NCI-H1694 treated with DMSO at 0.1 percent for 48 hours (cell line): Measurements from ENCODE around the gene RTN1.

ENCODE experiments used
- DNase-seq: peaks from one replicate; lab custom pipeline; 2025; lab: John Stamatoyannopoulos, UW

The RTN1 gene

DNA sequence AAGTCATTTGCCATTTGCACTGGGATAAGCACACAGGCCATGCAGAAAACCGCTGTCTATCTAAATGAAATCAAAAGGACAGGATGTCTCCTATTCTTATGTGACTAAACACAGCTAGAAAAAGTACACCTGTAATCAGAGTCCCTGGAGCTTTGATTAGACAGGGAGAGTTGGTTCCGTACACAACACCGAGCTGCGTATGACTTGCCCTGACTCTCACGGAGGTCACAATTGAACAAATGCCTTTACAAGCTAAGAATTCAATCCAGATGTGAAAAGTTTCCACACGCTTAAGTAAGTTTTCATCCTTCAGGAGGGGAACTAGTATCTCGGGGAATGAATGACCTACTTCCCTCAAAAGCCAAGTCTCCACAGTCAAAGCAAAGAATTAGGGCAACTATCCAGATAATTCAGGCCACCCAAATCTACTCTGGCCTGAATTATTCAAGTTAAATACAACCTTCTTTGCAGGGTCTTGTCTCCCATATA, 67.5 kb downstream of the RTN1 start:
- DNase-seq = no peak

DNA sequence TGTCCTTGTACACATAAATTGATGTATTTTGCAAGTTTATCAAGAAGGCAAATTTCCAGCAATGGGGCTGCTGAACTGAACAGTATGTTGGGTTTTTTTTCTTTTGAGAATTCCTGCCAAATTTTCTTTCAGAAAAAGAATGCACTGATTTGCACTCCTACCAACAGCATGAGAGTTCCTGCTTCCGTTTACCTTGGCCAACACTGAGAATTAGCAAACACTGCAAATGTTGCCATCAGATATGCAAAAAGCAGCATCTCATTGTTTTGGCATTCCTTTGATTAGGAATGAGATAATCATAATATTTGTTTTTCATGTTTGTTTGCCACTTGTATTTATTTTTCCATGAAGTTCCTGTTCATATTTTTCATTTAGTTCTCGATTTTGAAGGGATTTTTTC, 82.4 kb downstream of the RTN1 start:
- DNase-seq = no peak

DNA sequence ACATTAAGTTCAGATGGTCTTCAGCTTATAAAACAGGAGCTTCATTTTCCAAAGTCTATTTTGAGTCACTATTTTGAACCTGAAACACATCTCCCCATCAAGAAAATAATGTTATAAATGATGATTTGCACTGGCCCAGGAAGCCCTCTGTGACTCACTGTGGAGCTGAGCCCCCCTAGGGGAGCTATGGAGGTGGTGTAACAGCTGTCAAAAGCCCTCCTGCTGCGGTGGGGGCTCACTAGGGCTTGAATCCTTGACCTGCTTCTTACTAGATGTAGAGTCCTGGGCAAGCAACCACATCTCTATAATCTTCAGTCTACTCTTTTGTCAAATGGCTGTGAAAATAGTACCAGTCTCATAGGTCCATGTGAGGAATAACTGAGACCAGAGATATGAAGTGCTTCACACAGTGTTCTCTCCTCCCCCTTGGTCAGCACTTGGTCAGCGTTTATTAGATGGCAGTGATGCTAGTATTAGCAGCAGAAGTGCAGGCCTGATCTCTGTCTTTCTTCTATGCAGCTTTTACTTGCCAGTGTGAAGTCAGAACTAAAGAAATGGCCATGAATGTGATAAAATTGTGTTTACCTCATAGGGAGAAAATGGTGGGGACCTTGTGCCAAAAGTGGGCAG, 83.4 kb downstream of the RTN1 start:
- DNase-seq = no peak

DNA sequence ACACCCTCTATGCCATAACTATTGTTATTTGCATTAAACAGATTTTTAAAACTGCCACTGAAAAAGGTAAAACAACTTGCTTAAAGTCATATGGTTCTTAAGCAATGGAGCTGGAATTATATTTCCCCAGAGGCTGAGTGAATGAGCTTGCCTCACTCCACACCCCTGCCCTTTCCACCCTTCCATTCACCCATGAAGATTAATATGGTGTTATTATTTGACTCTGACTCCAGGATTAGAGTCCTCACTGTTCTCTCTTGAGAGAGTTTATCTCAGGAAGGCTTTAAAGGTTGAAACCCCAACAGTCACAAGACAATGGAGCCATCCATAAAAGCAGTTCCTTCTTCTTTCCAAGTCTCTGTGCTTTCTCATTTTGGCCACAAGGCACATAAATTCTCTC, 84.9 kb downstream of the RTN1 start:
- DNase-seq = no peak

DNA sequence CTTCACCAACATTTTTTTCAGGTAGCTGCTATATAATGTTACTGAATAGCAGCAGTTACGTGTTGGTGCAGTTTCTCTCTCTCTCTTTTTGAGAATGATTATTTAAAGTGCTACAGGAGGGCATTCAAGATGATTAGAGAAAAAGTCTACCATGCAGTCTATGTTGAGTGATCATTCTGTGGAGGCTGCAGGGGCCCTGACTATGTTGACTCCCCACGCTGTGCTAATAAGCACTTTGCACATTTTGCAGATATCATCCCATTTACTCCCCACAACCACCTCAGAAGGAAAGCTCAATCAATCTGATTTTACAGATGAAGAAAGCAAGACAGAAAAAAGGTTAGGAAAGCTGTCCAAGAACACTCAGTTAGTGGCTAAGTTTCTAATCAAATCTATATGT, 87.8 kb downstream of the RTN1 start:
- no peak for DNase-seq

DNA sequence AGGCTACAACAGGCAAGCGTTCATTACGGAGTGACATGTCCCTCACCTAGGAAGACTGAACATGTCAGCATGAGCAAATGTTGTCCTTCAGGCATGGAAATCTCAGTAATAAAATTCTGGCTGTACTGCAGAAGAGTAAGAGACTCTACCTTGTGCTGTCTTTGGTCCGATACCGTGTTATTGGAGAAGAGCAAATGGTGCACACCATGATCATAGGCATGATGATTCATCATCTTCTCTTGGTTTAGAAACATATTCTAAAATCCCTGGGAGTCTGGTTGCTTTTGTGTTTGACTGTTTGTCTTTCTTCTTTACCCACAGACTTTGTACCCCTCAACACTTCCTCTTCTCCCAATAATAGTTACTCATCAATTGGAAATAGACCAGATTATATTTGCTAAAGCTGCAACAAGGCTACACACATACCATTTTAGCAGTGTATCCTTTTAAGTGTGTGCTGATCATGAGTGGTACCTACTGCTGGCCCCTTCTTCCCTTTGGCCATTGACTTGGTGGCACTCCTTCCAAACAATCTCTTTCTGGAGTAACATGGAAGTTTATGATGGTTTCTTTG, 93.5 kb downstream of the RTN1 start:
- DNase-seq = no peak

DNA sequence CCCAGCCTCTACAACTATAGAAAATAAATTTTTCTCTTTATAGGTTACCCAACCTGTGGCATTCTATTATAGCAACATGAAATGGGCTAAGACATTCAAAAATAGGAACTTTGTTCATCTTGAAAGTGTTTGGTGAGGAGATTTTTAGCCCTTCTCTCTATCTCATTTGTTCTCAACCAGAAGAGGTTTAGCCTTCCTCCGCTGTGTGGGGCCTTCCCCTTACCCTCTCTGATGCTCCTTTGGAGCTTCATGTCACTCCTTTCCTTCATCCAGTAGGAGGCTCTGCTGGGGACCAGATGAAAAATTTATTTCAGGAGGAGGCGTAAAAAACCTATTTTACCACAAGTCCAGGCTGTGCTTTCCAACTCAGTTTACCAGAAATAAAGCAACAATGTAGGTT, 94.1 kb downstream of the RTN1 start:
- DNase-seq = no peak

DNA sequence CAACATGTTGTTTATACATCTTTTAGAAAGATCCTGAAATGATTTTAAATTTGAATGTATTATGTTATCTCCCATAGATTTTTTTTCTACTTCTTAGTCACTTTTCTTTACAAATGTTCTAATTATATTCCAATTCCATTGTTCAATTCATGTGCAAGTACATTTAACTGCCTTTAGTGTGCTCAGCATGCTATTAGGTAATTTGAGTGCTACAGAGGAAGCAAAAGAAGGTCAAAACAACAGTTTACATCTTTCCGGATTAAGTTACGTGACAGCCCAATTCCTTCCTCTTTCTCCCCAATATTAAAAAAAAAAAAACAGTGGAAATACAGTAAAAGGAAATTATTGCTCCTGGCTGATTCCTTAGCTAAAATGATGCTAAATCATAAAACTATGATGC, 98.3 kb downstream of the RTN1 start:
- DNase-seq = no peak

DNA sequence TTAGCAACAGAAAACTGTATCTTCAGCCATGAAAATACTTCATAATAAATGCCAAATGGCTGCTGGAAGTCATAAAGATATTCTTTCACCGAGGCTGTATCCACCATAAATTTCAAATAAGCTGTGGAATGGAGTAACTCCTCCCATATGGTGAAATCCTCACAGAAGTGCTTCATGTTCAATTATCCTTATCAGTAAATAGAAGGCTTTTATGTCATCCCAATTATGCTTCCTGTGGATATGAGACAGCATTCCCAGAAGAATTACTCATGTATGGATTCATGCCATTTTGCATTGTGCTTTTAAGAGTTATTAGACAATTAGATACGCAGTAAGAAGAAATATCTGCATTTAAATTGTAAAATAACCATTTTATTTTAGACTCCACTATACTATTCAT, 99.0 kb downstream of the RTN1 start:
- DNase-seq = no peak

DNA sequence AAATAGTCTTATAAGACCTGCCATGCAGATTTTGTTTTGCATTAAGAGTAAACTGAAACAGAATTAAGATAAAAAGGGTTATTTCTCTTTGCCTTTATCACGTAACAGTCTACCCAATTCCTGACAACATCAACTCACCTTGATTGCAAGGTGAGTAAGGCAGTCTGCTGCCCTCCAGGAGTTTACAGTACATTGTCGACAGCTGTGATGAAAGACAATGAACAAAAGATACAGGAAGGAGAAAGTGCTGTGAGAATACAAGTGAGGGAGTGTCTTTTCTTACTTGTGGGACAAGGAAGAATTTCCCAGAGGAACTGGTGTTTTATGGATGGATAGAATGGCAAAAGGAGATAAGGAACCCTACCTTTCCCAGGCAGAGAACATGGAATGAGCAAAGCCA, 101.0 kb downstream of the RTN1 start:
- no peak for DNase-seq

DNA sequence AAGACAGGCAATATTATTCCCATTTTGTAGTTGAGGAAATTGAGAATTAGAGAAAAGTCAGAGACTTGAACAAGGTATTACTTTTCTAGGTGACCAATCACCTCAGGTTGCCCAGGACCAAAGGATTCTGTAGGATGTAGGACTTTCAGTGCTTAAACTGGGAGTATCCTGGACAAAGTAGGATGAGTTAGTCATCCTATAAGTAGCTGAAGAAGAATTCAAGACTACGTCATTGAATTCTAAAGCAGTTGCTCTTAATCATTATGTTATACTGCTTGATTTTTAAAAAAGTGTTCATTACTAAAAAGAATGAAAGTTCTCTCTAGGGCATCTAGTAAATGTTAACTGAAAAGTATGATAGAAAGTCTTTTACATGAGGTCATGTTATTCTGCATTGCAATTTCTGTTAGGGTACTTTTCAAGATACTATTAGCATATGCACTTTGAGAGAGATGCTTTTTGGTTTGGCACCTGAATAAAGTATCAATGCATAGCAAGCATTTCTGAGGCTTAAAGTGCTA, 101.7 kb downstream of the RTN1 start:
- DNase-seq = no peak

DNA sequence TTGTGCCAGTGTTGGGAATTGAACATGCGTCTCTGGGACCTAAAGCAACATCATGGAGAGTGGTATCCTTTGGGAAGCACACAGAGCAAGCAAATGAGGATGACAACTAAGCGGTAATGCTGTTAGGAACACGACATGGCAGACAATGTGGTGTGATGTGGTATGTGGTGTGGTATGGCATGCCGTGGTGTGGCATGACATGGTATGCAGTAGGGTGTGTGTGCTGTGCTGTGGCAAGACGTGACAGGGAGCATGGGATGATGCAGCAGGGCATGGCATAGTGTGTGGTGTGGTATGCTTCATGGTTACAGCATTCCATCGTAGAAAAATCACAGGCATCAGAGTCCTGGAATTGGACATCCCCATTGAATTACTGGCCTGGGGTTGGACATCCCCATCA, 108.7 kb downstream of the RTN1 start:
- DNase-seq = no peak

DNA sequence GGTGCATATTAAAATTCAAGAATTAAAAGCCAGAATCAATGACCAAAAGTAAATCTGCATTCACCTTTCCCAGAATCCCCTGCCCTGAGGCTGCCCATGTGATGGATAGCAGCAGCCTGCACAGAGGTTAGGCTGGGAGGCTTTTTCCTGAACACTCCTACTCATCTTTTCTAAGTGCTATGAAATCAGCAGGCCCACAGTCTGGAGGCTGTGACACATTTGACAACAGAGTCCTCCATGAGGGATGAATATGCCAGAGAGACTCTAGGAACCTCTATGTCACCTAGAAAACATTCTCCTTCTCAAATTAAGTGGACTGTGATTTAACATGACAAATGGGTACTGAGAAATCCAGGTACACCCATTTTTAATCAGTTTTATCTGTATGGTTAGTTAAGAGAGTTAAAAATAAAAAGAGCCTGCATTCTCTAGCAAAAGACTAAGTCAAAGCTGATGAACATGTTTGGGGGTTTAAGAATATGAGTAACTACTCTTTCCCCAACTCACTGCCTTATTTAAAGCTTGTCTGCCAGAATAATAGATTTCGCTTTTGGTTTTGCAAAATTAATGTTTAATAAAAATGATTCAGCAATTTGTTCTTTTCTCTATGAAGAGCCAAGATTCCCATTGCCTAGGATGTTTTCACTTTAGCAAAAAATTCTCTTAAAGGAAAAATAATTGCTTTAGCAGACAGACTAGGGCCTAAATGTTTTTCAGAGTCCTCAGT, 115.0 kb downstream of the RTN1 start:
- DNase-seq = no peak

DNA sequence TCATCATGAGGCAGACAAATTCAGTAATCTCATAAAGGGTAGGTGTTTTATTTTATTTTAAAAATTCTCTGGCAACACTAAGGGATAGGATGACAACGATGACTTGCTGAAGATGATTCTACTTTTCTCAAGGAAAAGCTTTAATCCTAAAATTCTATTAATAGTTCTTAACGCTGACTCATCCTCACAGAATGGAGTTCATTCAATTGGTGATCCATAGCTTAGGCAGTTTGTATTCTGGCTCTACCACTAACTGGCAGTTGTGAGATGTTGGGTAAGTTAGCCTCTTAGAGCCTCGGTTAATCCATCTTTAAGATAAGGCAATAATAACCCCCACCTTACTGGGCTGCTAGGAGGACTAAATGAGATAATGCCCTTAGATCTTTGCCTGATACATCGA, 116.3 kb downstream of the RTN1 start:
- no peak for DNase-seq

DNA sequence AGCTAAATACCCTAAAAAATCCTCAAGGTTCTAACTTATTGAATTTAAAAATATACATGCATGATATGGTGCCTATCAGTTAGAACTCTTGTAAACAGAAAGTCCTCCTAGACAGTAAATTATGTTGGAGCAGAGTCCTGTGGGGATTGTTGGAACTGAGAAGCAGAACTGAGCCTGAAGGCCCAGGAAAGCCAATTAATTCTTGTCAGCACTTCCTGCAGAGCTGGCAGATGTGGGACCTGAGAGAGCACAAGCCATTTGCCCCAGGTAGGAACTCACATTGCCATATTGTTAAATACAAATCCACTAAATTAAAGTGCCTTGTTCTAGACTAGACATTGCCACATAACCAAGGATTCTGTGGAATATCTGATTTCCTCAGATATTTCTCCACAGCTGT, 117.1 kb downstream of the RTN1 start:
- no peak for DNase-seq

DNA sequence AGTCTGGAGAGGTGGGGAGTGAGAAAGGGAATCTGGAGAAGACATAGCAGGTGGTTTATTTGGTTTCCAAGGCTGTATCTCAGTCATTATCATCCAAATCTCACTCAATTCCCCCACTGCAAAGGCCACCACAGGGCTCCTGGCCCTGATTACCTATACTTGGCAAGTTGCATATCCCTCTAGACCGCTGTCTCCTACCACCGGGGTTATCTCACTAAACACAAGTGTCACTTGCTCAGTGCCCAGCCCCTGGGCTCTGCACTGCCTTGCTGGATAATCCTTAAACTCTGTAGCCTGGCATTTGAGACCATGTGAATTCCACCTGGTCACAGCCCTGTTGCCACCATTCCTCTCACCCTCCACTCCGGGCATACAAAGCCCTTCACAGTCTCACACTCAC, 119.0 kb downstream of the RTN1 start:
- DNase-seq = no peak

DNA sequence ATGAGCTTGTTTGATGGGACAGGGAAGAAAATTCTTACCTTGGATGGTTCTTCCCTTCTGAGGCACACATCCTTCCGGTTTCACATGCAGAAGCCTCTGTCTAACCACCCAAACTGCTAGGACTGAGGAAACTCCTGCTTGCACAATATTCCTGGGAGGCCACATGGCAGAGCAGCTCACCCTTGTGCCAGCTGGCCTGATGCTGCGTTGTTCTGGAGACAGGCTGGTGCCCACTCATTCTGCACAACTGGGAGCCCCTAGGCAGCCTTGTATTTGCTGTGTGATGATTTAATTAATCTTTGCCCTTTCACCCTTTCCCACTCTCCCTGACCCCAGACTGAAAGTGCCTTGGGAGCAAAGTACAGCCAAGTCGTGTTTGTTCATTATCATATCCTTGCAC, 130.8 kb downstream of the RTN1 start:
- DNase-seq = no peak

DNA sequence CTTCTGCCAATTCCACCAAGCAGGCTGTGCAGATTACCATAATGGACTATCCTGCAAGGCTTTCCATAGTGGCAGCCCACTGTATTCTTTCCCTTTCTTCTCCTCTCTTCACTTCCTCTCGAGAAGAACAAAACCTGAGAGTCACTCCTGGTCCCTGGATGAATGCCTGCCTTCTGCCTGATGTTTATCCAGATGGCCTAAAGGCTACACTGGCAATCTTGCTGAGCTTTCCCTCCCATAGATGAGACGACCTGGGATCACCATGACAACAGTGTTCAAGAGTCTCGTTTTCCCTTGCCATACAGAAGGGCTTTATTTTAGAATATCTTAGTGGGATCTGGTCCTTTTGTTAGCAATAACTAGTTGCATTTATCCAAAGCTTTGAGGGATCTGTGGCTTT, 142.3 kb downstream of the RTN1 start:
- peak; percentile 91 for DNase-seq

DNA sequence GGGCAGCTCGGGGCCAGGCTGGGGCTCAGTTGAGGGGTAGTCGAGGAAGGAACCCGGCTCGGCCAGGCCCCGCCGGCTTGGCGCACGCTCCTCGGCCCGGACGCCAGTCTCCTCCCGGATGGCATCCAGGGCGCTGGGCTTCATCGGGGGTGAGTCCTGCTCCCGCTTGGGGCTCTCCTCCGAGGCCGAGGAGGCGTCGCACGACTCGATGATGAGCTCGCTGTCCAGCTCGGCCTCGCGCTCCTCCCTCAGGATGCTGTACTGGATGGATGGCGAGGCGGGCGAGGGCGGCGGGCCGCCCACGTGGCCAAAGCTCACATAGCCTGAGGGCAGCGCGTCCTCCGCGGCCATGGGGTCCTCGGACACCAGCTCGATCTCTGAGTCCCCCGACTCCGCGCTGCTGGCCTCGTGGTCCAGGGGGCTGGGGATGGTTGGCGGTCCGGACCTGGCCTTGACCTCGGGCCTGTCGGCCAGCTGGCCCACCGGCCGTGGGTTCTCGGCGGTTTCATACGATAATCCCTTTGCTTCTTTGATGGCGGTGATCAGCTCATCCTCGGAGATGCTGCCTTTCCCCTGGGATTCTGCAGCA, 143.4 kb downstream of the RTN1 start:
- DNase-seq = no peak

DNA sequence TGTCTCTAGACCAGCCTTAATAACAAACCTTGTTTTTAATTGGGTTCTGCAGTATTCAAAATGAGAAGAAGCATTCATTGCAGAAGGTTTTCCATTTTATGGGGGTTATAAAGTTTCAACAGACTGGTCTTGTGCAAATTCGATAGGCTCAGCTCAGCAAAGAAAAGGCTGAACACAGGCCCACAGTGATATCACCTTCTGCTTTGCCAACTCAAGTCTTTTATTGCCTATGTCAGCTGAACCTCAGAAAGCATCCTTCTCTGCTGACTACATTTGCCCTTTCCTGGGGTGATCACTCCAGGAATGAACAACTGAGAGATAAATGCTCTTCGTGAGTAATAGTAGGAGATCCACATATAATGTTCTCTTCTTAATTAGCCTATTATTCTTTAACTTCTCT, 159.5 kb downstream of the RTN1 start:
- DNase-seq = no peak

DNA sequence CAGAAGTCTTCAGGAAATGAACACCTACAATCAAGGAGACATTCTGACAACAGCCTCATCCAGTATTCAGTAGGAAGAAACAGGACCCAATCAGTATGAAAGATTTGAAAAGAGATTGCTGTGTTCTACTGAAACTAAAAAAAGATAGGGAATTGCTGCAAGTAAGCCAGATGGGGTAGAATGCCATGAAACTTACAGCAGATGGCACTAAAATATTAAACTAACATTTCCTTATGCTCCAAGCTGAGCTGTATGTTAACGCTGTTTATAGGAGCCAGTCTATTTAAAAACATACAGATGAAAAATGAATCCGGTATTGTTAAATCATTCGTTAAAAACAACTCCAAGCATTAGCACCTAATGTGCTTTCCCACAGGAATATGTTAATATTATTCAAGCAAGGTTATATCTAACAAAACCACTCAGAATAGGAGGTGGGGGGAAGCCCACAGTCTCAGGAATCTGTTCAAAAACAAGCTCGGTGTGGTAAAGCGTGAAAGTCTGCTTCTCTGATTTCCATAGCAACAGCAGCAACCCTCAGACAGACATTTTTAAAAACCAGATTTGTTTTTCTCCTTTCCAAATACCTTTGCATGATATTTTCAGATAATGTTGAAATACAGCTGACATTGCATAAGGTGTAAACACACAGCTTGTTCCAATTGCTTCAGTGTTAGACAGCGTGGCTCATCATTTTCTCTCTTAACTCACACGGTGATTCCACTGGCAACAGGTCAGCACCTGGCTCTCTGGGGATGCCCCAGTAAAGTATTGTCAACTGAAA, 162.6 kb downstream of the RTN1 start:
- DNase-seq = peak; percentile 97

DNA sequence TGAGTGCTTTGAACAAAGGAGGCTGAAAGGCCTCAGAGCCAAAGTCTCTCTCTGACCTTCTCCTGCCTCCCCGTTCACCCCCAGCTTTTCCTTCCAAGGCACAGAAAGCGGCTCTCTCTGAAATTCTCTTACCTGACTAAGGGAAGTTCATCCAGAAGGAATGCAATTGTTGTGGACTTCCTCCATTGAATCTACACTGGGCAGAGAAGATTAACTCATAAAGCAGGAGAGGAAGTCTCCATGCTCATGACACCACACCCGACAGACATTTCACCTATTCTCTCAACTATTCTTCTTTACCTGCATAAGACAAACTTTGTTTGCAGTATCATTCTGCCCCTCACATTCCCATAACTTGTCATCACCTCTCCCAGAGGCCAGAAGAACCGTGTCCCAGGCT, 164.7 kb downstream of the RTN1 start:
- DNase-seq = no peak
